GM10266 (cell line): Measurements from ENCODE around the gene PEPD.
A peak's percentile ranks its signal among the peaks of the same experiment; 100 is the strongest.

ENCODE experiments used
- DNase-seq: peaks from one replicate; pipeline ENCODE4 v3.0.0; 2012; ENCODE audit errors: extremely low spot score
- TF ChIP-seq, protein P1 (sequence below): IDR thresholded peaks from 2 replicates; pipeline ENCODE4 v1.5.1; 2012; ENCODE audit warnings: mild to moderate bottlenecking, low read depth; ENCODE audit not compliant: control insufficient read depth, insufficient read depth; ENCODE audit errors: missing control alignments

The PEPD gene

DNA sequence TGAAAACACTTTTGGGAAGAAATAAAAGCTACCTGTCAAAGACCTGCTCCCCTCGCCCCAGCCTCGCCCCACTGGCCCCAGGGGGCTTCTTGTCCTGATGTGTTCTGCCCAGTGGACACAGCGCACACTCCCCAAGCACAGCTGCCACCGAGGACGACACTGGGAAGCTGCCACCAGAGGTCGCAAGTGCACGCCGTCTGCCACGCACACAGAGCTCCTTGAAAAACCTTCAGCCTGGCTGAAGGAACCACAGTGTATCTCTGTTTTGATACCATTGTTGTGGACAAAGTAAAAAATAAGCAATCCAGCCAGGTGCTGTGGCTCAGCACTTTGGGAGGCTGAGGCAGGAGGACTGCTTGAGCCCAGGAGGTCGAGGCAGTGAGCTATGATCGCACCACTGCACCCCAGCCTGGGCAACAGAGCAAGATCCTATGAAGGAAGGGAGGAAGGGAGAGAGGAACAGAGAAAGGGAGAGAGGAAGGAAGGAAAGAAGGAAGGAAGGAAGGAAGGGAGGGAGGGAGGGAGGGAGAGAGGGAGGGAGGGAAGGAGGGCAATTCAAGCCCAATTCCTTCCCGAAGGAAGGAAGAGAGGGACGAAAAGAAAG, 90.8 kb downstream of the PEPD start:
- TF ChIP-seq, protein P1, sequence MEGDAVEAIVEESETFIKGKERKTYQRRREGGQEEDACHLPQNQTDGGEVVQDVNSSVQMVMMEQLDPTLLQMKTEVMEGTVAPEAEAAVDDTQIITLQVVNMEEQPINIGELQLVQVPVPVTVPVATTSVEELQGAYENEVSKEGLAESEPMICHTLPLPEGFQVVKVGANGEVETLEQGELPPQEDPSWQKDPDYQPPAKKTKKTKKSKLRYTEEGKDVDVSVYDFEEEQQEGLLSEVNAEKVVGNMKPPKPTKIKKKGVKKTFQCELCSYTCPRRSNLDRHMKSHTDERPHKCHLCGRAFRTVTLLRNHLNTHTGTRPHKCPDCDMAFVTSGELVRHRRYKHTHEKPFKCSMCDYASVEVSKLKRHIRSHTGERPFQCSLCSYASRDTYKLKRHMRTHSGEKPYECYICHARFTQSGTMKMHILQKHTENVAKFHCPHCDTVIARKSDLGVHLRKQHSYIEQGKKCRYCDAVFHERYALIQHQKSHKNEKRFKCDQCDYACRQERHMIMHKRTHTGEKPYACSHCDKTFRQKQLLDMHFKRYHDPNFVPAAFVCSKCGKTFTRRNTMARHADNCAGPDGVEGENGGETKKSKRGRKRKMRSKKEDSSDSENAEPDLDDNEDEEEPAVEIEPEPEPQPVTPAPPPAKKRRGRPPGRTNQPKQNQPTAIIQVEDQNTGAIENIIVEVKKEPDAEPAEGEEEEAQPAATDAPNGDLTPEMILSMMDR = peak; percentile 92

DNA sequence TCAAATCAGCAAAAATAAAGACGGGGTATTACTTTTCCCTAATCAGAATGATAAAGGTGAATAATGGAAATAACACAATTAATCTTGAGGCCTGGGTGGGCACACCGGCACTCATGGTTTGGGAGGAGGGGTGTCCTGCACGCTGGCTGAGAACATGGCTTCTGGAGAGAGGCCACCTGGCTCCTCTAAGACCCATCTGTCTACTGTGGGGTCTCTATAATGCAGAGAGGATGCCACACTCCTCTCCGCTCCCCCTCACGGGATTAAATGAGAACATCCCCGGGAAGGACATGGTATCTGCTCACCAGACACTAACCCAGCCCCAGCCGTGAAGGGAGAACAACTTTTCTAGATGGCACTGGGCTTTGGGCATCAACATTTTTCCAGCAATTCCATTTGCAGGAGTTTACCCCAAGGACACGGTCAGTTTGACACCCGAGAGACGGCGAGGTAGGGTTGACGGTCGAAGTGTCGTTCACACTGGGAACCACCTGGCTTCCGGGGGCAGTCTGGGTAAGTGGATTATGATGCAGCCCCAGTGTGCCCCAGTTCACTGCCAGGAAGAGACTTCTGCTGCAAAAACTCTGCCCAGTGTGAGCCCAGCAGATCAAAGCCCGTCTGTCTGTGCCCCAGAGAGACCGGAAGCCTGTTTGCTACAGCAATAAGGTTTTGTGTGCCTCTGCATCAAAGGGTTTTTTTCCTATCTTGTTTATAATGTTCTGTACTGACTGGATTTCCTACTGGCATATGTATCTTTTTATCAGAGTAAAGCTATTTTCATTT, 91.5 kb downstream of the PEPD start:
- DNase-seq = no peak
- TF ChIP-seq, protein P1 = no peak

More for the DNA sequence above, 90.8 kb downstream of the PEPD start:
- DNase-seq = peak; percentile 73

DNA sequence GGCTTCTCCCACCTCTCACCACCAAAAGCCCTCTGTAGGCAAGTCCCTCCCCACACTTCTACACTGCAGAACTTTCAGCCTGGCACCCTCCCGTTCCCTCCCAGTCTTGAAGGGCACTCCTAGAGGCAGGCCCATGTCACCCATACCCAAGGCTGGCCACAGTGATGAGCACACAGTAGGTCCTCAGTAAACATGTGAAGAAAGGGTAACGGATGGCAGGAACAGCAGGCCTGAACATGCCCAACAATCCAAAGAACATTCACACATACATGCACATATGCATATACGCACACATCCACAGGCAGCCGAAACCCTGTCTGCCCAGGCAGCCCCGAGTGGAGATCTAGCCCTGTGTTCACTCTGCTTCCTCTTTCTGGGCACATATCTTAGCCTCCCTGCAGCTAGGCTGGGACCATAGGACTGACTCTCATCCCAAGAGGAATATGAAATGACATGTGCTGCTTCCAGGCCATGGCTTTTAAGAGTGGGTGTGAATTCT, 92.9 kb downstream of the PEPD start:
- TF ChIP-seq, protein P1 = no peak
- no peak for DNase-seq

DNA sequence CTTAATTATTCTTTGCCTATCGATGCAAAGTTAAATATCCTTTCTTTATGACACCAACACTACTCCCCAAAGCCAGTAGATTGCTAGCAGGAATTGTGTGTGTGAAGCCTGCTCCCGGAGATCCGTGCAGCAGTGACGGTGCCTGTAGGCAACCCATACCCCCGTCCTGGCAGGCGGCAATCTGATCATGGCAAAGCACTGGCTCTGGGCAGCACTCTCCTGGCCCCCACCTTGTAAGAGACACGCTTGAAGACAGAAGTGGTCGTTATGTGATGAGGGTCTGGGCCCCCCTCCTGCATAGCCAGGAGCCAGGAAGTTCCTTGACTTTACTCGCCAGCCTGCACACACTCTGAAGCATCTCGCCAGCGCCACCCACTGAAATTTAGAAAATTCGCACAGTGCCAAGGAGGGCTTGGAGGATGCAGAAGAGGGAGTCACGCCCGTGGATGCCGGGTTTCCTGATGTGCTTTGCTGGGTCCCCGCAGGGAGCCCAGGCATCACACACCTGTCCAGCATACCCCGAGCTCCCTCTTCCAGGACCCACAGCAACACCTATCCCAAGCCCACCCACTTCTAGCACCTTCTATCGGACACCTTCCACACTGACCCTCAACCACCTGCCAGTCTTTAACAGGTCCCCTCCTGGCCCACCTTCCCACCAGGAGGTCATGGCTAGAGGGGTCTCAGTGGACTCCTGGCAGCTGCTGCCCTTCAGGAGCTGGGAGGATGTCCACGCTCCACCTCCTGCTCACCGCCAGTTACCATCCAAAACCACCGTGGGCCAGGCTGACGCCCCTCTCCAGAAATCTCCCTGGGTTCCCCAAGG, 93.6 kb downstream of the PEPD start:
- TF ChIP-seq, protein P1 = no peak
- no peak for DNase-seq

DNA sequence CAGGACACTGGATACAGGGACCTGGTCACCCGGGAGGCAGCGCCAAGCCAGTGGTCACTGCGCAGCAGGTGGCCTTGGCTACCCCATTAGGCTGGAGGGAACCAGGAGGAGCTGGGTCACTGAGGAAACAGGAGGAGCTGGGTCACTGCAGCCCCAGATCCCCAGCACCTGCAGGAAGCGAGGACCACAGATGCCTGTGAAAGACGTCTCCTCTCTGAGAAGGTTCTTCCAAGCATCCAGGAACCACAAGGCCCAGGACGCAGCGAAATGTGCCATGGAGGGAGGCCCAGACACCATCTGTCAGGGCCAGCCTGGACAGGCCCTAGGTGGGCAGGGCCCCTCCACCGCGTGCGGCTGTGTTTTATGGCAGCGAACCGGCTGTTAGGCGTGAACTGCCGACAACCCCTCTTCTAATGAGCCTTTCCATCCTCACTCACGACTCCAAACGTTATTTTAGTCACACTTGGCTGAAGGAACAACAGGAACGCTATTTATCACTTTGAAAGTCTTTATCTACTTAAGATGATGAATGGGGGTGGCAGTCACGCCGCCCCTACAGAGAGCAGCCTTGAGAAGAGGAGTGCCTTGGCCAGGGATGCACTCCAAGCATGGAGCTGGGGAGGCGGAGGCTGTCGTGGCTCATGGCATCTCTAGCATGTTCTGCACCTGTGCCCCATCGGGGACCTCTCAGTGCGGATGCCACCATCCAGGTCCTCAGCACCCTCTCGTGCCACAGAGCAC, 94.8 kb downstream of the PEPD start:
- DNase-seq = no peak
- TF ChIP-seq, protein P1 = no peak

DNA sequence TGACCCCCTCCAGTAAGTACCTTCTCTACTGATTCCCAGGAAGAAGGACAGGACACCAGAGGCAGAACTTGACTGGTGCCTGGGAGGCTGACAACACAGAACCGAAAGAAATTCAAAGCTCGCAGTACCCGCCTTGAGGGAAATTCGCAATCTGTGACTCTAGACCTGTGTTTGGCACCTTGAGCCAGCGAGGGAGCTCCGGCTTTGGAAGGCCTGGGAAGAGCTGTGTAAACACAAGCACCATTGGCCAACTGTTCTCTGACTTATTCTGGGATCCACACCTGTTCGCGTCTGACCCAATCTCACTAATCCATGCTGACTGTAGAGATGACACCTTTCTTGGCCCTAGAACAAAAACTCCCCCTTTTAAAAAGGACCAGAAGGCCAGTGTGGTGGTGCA, 97.4 kb downstream of the PEPD start:
- TF ChIP-seq, protein P1 = no peak
- no peak for DNase-seq
